Measurements from ENCODE around the gene DENND4B. TPM values are rescaled to one million over a fixed set of nuclear protein-coding genes. Genes with fewer than 3 reads are reported as not detected.

DENND4B gene
- total RNA-seq, 1 experiment from 2014 or later, result 41.3 TPM

- BruUV-seq (replicated peaks), result no TSS peak
- ChIA-PET POLR2A (ENCODE audit: unreplicated experiment) (interaction anchor here (0.6 to 0.7 kb wide), 3 partner anchors 17 to 308 kb away, joined by 3 to 4 read pairs (median 4); no protein-coding TSS in a partner anchor), CTCF (interaction anchor here (0.6 kb wide), 1 partner anchor 110 kb away, joined by 3 read pairs; no protein-coding TSS in a partner anchor)
- Histone ChIP-seq H3K79me2 (ENCODE audit: low read depth) (peaks cover 23% of the 10 kb centered on the region), H4K20me1 (ENCODE audit: insufficient read depth) (no peaks in the 10 kb centered on the region), H3K27ac (no peak overlapping the region), H3K9me3 (ENCODE audit: insufficient read depth, low read depth) (no peaks in the 10 kb centered on the region), H3K4me3 (no peak overlapping the region), H3K4me1 (replicated peaks; ENCODE audit: insufficient read depth) (peaks cover 15% of the 10 kb centered on the region), H2AFZ (no peak overlapping the region), H3F3A (ENCODE audit: insufficient read depth, low read depth) (peaks cover 72% of the 10 kb centered on the region), H3K9me2 (ENCODE audit: insufficient read depth) (no peaks in the 10 kb centered on the region), H3K27me3 (ENCODE audit: insufficient read depth, low read depth) (no peaks in the 10 kb centered on the region), H3K4me2 (no peak overlapping the region), H3K36me3 (ENCODE audit: low read depth) (peaks cover 26% of the 10 kb centered on the region)
- DNase-seq, result no peak
- TF ChIP-seq EZH2 (IDR thresholded peaks at IDR 0.05; ENCODE audit: low read depth) (no peak), CTCF (conservative IDR thresholded peaks at IDR 0.05) (no peak)
- intact Hi-C loops (cut with micrococcal nuclease; ENCODE audit: unreplicated experiment), result loop anchor here (10.0 kb wide), 1 partner anchor 110 kb away; no protein-coding TSS in a partner anchor
Observed at GRCh38 chr1:153995202-153995601, 48.7 kb upstream of the DENND4B start.

DNA sequence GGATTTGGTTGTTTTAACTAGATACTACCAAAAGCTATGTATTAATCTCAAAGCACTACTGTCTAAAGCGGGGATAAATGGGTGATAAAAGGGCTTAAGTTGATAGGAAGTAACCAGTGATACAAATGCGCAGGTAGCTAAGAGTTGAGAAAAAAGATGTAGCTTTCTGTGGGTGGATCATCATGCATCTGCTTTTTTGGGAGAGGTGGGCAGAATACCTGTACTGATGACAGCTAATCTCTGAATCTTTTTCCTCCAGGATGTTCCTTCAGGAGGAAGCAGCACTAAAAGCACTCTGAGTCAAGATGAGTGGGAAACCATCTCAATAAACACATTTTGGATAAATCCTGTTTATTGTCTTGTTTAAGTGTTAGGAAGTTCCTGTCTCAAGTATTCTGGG, 45.3 kb upstream of the DENND4B start:
- no TSS peak for BruUV-seq (replicated peaks)
- Histone ChIP-seq H3K4me2 (peak overlapping the region; percentile 79), H3K4me1 (replicated peaks; ENCODE audit: insufficient read depth) (peaks cover 14% of the 10 kb centered on the region), H3F3A (ENCODE audit: insufficient read depth, low read depth) (peaks cover 63% of the 10 kb centered on the region), H3K36me3 (ENCODE audit: low read depth) (peaks cover 26% of the 10 kb centered on the region), H3K9me3 (ENCODE audit: insufficient read depth, low read depth) (no peaks in the 10 kb centered on the region), H3K27me3 (ENCODE audit: insufficient read depth, low read depth) (no peaks in the 10 kb centered on the region), H4K20me1 (ENCODE audit: insufficient read depth) (no peaks in the 10 kb centered on the region), H3K27ac (peak overlapping the region; percentile 77), H3K4me3 (peak overlapping the region; percentile 92), H3K79me2 (ENCODE audit: low read depth) (peaks cover 23% of the 10 kb centered on the region), H3K9me2 (ENCODE audit: insufficient read depth) (no peaks in the 10 kb centered on the region), H2AFZ (no peak overlapping the region)
- ChIA-PET POLR2A (ENCODE audit: unreplicated experiment) (interaction anchor here (0.6 to 1.1 kb wide), 2 partner anchors 9 to 423 kb away, joined by 3 to 8 read pairs; no protein-coding TSS in a partner anchor), CTCF (no interaction called here)
- no peak for DNase-seq
- intact Hi-C loops (cut with micrococcal nuclease; ENCODE audit: unreplicated experiment), result loop anchor here (2.0 to 10.0 kb wide), 2 partner anchors 113 to 191 kb away; no protein-coding TSS in a partner anchor
- no peak for TF ChIP-seq CTCF (conservative IDR thresholded peaks at IDR 0.05)
- no peak for TF ChIP-seq EZH2 (IDR thresholded peaks at IDR 0.05; ENCODE audit: low read depth)

DNA sequence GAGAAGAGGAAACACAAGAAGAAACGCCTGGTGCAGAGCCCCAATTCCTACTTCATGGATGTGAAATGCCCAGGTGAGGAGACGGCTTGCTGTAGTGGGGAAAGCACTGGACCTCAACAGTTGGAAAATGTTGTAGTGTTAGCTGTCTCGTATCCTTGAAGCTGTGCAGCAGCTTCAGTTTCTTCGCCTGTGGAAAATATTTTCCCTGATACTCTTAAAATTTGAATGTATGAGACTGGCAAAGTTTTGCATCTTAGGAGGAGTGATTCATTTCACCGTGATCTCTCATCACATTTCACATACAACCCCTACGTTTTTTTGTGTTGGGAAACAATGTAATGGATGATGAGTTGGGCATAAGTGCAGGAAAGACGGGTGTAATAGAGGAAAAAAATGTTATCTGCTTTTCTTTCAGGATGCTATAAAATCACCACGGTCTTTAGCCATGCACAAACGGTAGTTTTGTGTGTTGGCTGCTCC, 44.7 kb upstream of the DENND4B start:
- H2AFZ ChIP-seq, result peak overlapping the region; percentile 71; the same call in 1 of the 2 replicates
- CTCF ChIA-PET, result interaction anchor here (0.6 kb wide), 1 partner anchor 113 kb away, joined by 3 read pairs; no protein-coding TSS in a partner anchor
- peaks cover 60% of the 10 kb centered on the region for H3F3A ChIP-seq (ENCODE audit: insufficient read depth, low read depth)
- peak overlapping the region; percentile 92 for H3K4me3 ChIP-seq
- H3K79me2 ChIP-seq (ENCODE audit: low read depth), result peaks cover 23% of the 10 kb centered on the region
- H3K9me2 ChIP-seq (ENCODE audit: insufficient read depth), result no peaks in the 10 kb centered on the region
- peaks cover 15% of the 10 kb centered on the region for H3K4me1 ChIP-seq (replicated peaks; ENCODE audit: insufficient read depth)
- intact Hi-C loops (cut with micrococcal nuclease; ENCODE audit: unreplicated experiment), result loop anchor here (2.0 to 10.0 kb wide), 2 partner anchors 114 to 192 kb away; no protein-coding TSS in a partner anchor
- peak overlapping the region; percentile 79 for H3K4me2 ChIP-seq
- peaks cover 26% of the 10 kb centered on the region for H3K36me3 ChIP-seq (ENCODE audit: low read depth)
- TF ChIP-seq EZH2 (IDR thresholded peaks at IDR 0.05; ENCODE audit: low read depth) (no peak), CTCF (conservative IDR thresholded peaks at IDR 0.05) (no peak)
- DNase-seq, result no peak
- peak overlapping the region; percentile 77 for H3K27ac ChIP-seq
- POLR2A ChIA-PET (ENCODE audit: unreplicated experiment), result interaction anchor here (0.5 to 1.5 kb wide), 6 partner anchors 10 to 424 kb away, joined by 3 to 12 read pairs (median 6); no protein-coding TSS in a partner anchor
- H3K9me3 ChIP-seq (ENCODE audit: insufficient read depth, low read depth), result no peaks in the 10 kb centered on the region
- H4K20me1 ChIP-seq (ENCODE audit: insufficient read depth), result no peaks in the 10 kb centered on the region
- no peaks in the 10 kb centered on the region for H3K27me3 ChIP-seq (ENCODE audit: insufficient read depth, low read depth)
- BruUV-seq (replicated peaks), result TSS peak; percentile 82
